Heart right ventricle (tissue), 16 donors: Measurements from ENCODE around the gene ERICH2. TPM values are rescaled to one million over a fixed set of nuclear protein-coding genes. Genes with fewer than 3 reads are reported as not detected.

Experiments
- ATAC-seq, 8 donors: fragments of 200-7000 bp; cut with Tn5 transposase; one replicate each; pipeline ENCODE4 v1.9.1; 2020; ENCODE audit warnings: mild to moderate bottlenecking in 8 of 8, moderate library complexity in 8 of 8, moderate number of reproducible peaks in 1 of 8
- DNase-seq, 2 donors: peaks; one replicate each; pipeline ENCODE4 v3.0.0-alpha.2; 2020
- H3K27ac ChIP-seq, 10 donors: fragments of 200-600 bp; sonication (generic) in 2 of 10; one replicate each; pipeline versions ENCODE4 v1.5.0 to v1.8.0; 2020 to 2022; ENCODE audit warnings: mild to moderate bottlenecking in 3 of 10
- H3K27me3 ChIP-seq, 7 donors: fragments of 200-600 bp; one replicate each; pipeline ENCODE4 v1.8.0; 2021 to 2022; ENCODE audit warnings: mild to moderate bottlenecking in 2 of 7
- H3K36me3 ChIP-seq, 9 donors: fragments of 200-600 bp; sonication (generic) in 1 of 9; one replicate each; pipeline versions ENCODE4 v1.5.0 to v1.8.0; 2020 to 2022; ENCODE audit warnings: mild to moderate bottlenecking in 2 of 9
- H3K4me1 ChIP-seq, 9 donors: fragments of 200-600 bp; sonication (generic) in 1 of 9; one replicate each; pipeline versions ENCODE4 v1.5.0 to v1.8.0; 2020 to 2022; ENCODE audit warnings: mild to moderate bottlenecking in 4 of 9
- H3K4me3 ChIP-seq, 10 donors: fragments of 200-600 bp; sonication (generic) in 2 of 10; one replicate each; pipeline versions ENCODE4 v1.5.0 to v1.8.0; 2020 to 2022; ENCODE audit warnings: mild to moderate bottlenecking in 7 of 10, moderate library complexity in 2 of 10
- H3K9me3 ChIP-seq, 11 donors: fragments of 200-600 bp in 10 of 11; sonication (generic) in 2 of 11; one replicate each; pipeline versions ENCODE4 v1.5.0 to v1.8.0; 2013 to 2022; ENCODE audit warnings: mild to moderate bottlenecking in 2 of 11, control low read depth in 1 of 11, moderate library complexity in 1 of 11
- WGBS, 2 donors: extraction: QIAGEN DNeasy Blood & Tissue Kit; methylation state at CpG; one replicate each; pipeline ENCODE4 v1.1.7; 2013; ENCODE audit warnings: inconsistent platforms in 1 of 2; 5-methylcytosine and 5-hydroxymethylcytosine counted together
- intact Hi-C, 10 donors: fragments of 100-400 bp; cut with DNase I; formaldehyde crosslinking; loops; one replicate each; pipeline versions ENCODE4 v1.11.1 to v1.14.2; 2022
- polyA plus RNA-seq, 2 donors: library from polyadenylated mRNA; stranded (reverse); fragments of 200-250 nt; gene quantifications; one replicate each; pipeline ENCODE4 v1.2.3, GENCODE V29; 2013
- total RNA-seq, 10 donors: library from RNA; stranded (reverse); fragmentation: NEBNext Ultra II Directional in 3 of 10; extraction: Animal tissue kit (Norgen Biotek cat#: 25700) in 3 of 10; gene quantifications; one replicate each; pipeline versions ENCODE4 v1.2.1 to v1.2.4, GENCODE V29; 2021 to 2023
- TF ChIP-seq, protein P1 (sequence below), 9 donors: fragments of 200-600 bp; sonication (generic) in 2 of 9; IDR thresholded peaks; one replicate each; pipeline versions ENCODE4 v1.5.0 to v1.8.0; 2021 to 2022; ENCODE audit warnings: antibody characterized with exemption in 9 of 9, mild to moderate bottlenecking in 5 of 9, moderate library complexity in 1 of 9
- donor health status: Arrhythmogenic right ventricular cardiomyopathy.
- donor health status: ischemic (EF 13 %, LVEDD 7.1; RV severe dilation, severe dysfunction).
- donor health status: healthy with polysubstance abuse.
- donor health status: DM: no; HTN: yes; CAD: no.
- donor health status: DM: no; HTN: no; CAD: no.
- donor health status: ischemic (EF 25% LVEDD 6.9; RV normal size, moderate dysfunction).
- donor health status: ischemic (EF 25% LVEDD 5.7; RV mildly dilated, moderate dysfunction).
- donor health status: healthy.
- donor health status: DM: yes; HTN: yes; CAD: no.
- donor health status: Ischemic cardiomyopathy.
- donor health status: ischemic (EF 35%, LVEDD 5.7; RV mildly dilated, moderate dysfunction).
- donor health status: nonischemic (EF 11% LVEDD 7.7; RV severe dilation, severe dysfunction).
- donor health status: DM: yes; HTN: yes; CAD: no.
- donor health status: PGD.
- donor health status: ischemic (EF 29% LVEDD 5.4; RV normal size, mild dysfunction).
- donor health status: nonischemic (EF 23%, LVEDD 6.1; RV moderate dilation, normal function).

Gene ERICH2
- total and polyA plus RNA-seq, 12 donors: 0.45 to 2.3 (median 1.3) TPM

DNA sequence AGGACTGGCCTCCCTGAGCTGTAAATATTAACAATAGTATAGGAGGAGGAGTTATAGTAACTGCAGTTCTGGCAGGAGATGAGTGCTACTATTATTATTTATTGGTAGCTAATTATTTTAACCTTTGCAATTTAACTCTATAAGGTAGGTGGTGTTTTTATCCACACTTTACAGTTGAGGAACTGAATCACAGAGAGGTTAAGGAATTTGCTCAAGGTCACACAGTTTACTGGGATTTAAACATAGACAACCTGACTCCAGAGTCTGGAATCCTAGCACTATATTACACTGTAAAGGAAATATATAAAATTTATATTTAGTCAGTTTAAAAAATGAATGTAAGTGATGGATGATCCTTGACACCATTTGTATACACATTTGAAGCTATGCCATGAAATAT lies 2.1 kb downstream of the ERICH2 start:
- no peaks in the 10 kb centered on the region for H3K9me3 ChIP-seq
- peaks cover 0 to 46% (median 3%) of the 10 kb centered on the region in 7 donors for H3K27me3 ChIP-seq
- no peak overlapping the region for H3K27ac ChIP-seq
- no peak overlapping the region for H3K4me3 ChIP-seq
- peaks cover 0 to 19% (median 10%) of the 10 kb centered on the region in 9 donors for H3K4me1 ChIP-seq
- TF ChIP-seq, protein P1, sequence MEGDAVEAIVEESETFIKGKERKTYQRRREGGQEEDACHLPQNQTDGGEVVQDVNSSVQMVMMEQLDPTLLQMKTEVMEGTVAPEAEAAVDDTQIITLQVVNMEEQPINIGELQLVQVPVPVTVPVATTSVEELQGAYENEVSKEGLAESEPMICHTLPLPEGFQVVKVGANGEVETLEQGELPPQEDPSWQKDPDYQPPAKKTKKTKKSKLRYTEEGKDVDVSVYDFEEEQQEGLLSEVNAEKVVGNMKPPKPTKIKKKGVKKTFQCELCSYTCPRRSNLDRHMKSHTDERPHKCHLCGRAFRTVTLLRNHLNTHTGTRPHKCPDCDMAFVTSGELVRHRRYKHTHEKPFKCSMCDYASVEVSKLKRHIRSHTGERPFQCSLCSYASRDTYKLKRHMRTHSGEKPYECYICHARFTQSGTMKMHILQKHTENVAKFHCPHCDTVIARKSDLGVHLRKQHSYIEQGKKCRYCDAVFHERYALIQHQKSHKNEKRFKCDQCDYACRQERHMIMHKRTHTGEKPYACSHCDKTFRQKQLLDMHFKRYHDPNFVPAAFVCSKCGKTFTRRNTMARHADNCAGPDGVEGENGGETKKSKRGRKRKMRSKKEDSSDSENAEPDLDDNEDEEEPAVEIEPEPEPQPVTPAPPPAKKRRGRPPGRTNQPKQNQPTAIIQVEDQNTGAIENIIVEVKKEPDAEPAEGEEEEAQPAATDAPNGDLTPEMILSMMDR (IDR thresholded peaks at IDR 0.05): no peak
- intact Hi-C loops: no loop called here
- ATAC-seq (no peak), DNase-seq (no peak)
- H3K36me3 ChIP-seq: no peaks in the 10 kb centered on the region

DNA sequence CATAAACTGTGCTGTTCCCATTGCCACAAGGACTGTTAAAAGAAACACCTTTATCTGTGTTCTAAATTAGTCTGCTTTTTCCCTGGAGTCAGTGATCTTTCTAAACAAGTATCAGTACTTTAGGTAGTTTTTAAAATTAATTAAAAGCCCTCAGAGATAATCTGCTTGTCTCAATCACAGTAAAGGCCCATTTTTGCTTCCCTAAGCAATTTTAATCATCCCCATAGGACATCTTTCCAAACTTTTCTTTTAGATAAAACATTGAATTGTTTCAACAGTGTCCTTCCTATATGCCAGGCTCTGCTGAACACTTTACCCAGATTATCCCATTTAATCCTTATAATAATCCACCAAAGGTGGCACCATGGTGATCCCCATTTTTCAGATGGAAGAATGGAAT lies 3.9 kb downstream of the ERICH2 start:
- Histone ChIP-seq H3K9me3 (no peaks in the 10 kb centered on the region), H3K4me3 (no peak overlapping the region), H3K27ac (no peak overlapping the region), H3K27me3 (peaks cover 0 to 63% (median 3%) of the 10 kb centered on the region in 7 donors), H3K36me3 (no peaks in the 10 kb centered on the region), H3K4me1 (peaks cover 0 to 19% (median 10%) of the 10 kb centered on the region in 9 donors)
- ATAC-seq: no peak
- intact Hi-C loops: no loop called here
- TF ChIP-seq, protein P1 (IDR thresholded peaks at IDR 0.05): no peak
- no peak for DNase-seq

DNA sequence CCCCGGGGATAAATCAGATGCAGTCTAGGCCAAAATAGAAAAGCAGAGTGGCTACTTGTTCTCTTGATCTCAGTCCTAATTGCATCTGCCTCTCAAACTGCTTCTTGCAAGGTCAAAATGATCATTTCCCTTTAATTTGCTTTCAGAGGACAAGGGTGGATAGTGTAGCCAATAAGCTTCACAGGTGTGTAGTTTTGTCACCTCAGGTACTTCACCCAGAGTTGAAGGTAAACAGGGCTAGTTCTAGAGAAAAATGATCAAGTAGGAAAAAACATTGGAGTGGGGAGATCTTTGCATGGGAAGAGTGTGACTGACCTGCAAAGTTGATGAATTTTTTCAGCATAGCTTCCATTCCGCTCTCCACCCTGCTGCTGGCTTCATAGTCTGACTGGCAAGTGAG lies 8.7 kb downstream of the ERICH2 start:
- TF ChIP-seq, protein P1 (IDR thresholded peaks at IDR 0.05): no peak
- Histone ChIP-seq H3K4me1 (no peaks in the 10 kb centered on the region), H3K9me3 (no peaks in the 10 kb centered on the region), H3K27ac (no peak overlapping the region), H3K36me3 (no peaks in the 10 kb centered on the region), H3K4me3 (no peak overlapping the region), H3K27me3 (peaks cover 0 to 46% (median 3%) of the 10 kb centered on the region in 7 donors)
- ATAC-seq: no peak
- DNase-seq: no peak
- intact Hi-C loops: no loop called here
- 36 to 37% methylated on average over 2 of the region's 2 CpGs for WGBS, 2 donors

DNA sequence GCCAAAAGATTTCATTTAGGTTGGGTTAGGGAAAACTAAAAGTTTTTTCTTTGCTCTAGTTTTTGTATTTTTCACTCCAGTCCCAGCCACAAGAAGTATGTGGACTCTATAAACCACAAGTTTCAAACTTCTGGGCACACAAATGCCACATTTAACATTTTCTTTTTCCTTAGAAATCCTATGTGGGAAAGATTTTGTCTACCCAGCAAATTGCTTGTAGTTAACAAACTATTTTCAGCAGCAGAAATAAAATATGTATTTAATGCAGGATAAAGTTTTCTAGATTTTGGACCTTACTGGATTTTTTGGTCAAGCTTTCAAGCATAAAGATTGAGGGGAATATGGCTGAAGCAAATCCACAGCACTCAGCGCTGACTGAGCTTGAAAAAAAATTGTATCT lies 9.1 kb downstream of the ERICH2 start:
- intact Hi-C loops: no loop called here
- DNase-seq (no peak), ATAC-seq (no peak)
- no peaks in the 10 kb centered on the region for H3K4me1 ChIP-seq
- WGBS, 2 donors: 94 to 99% methylated on average over 1 of the region's 1 CpG
- TF ChIP-seq, protein P1 (IDR thresholded peaks at IDR 0.05): no peak
- no peak overlapping the region for H3K27ac ChIP-seq
- no peak overlapping the region for H3K4me3 ChIP-seq
- H3K27me3 ChIP-seq: peaks cover 0 to 47% (median 3%) of the 10 kb centered on the region in 7 donors
- H3K9me3 ChIP-seq: no peaks in the 10 kb centered on the region
- H3K36me3 ChIP-seq: no peaks in the 10 kb centered on the region
